ENCODE results near the gene CAMTA1. TPM values are rescaled to one million over a fixed set of nuclear protein-coding genes. Genes with fewer than 3 reads are reported as not detected.
"Not testable (repeated sequence)": the region's sequence is repeated elsewhere in the genome, so short reads cannot be mapped to it uniquely, and the experiment has no call there.

CAMTA1 gene
- total RNA-seq, 2 experiments from 2014 or later, result 39.3 to 48.8 TPM

DNA sequence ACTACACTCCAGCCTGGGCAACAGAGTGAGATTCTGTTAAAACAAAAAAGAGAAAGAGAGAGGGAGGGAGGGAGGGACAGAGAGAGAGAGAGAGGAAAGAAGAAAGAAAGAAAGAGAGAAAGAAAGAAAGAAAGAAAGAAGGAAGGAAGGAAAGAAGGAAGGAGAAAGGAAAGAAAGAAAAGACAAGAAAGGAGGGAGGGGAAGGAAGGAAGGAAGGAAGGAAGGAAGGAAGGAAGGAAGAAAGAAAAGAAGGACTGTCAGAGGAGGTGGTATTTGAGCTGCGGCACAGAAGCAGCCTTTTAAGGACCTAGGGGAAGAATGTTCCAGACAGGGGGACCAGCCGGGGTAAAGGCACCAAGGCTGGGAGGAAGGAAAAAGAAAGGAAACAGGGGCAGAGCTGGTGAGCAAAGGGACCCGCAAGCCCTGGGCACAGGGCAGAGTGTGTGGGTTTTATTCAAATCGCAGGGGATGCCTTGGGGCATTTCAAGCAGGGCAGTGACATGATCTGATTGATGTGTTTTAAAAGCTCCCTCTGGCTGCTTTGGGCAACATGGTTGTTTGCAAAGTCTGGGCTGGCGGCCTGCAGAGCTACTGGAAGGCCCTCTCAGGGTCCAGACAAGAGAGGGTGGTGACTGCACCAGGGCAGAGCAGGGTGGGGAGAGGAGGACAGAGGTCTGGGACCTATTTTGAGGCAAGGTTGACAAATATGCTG lies 808.9 kb downstream of the CAMTA1 start:
- DNase-seq, result no peak
- peak overlapping the region; percentile 28 for H3K27ac Mint-ChIP-seq
- ChIA-PET CTCF (no interaction called here), POLR2A (no interaction called here)
- H3K4me3 Mint-ChIP-seq, result no peak overlapping the region
- H3K36me3 Mint-ChIP-seq (ENCODE audit: low read depth), result no peaks in the 10 kb centered on the region
- H3K27me3 Mint-ChIP-seq, result no peaks in the 10 kb centered on the region
- H3K4me1 Mint-ChIP-seq, result no peaks in the 10 kb centered on the region
- H3K9me3 Mint-ChIP-seq, result peaks cover under 1% of the 10 kb centered on the region

DNA sequence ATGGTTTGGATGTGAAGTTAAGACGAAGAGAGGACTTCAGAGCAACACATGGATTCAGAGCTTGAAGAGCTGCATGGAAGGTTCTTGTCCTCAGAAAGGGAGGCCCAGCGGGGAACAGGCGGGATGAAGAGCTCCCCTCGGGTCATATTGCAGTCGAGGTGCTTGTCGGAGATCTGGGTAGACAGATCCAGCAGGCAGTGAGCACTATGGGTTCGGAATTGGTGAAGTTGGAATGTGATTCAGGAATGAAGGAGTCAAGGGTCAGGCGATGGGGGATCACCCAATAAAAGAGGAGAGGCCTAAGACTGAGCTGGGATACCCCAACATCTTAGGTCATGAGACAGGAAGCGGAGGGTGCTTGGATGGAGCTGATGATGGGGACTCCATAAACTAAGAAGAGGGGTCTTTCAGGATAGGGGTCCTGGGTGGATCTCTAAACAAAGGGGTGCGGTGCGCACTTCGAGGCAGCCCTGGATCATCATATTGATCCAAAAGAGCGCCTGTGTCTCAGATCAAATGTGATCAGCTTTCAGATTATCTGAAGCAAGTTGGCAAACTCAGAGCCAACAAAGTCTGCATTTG lies 809.6 kb downstream of the CAMTA1 start:
- H3K4me3 Mint-ChIP-seq, result no peak overlapping the region
- H3K27ac Mint-ChIP-seq, result no peak overlapping the region
- H3K9me3 Mint-ChIP-seq, result peaks cover 3% of the 10 kb centered on the region
- H3K36me3 Mint-ChIP-seq (ENCODE audit: low read depth), result no peaks in the 10 kb centered on the region
- ChIA-PET CTCF (no interaction called here), POLR2A (no interaction called here)
- no peaks in the 10 kb centered on the region for H3K4me1 Mint-ChIP-seq
- DNase-seq, result no peak
- no peaks in the 10 kb centered on the region for H3K27me3 Mint-ChIP-seq

DNA sequence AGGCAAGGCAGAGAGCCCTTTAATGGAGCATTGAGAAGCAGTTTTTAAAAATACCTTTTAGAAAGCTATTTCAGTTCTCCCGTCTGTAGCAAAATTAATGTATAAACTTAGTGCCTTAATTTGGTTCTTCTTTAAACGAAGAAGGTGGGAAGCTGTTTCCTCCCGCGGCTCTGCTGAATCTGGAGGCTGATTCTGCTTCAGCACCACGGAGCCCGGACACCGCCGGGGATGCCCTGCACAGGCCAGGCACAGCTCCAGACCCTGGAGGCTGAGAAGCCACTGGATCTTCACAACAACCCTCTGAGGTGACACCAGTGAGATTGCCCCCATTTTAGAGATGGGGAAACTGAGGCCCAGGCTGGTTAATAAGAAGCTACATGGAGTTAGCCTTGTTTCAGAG lies 810.1 kb downstream of the CAMTA1 start:
- Mint-ChIP-seq H3K4me1 (no peaks in the 10 kb centered on the region), H3K36me3 (ENCODE audit: low read depth) (no peaks in the 10 kb centered on the region), H3K27ac (no peak overlapping the region), H3K9me3 (peaks cover 3% of the 10 kb centered on the region), H3K4me3 (no peak overlapping the region), H3K27me3 (no peaks in the 10 kb centered on the region)
- DNase-seq, result no peak
- POLR2A ChIA-PET, result no interaction called here
- CTCF ChIA-PET, result no interaction called here

DNA sequence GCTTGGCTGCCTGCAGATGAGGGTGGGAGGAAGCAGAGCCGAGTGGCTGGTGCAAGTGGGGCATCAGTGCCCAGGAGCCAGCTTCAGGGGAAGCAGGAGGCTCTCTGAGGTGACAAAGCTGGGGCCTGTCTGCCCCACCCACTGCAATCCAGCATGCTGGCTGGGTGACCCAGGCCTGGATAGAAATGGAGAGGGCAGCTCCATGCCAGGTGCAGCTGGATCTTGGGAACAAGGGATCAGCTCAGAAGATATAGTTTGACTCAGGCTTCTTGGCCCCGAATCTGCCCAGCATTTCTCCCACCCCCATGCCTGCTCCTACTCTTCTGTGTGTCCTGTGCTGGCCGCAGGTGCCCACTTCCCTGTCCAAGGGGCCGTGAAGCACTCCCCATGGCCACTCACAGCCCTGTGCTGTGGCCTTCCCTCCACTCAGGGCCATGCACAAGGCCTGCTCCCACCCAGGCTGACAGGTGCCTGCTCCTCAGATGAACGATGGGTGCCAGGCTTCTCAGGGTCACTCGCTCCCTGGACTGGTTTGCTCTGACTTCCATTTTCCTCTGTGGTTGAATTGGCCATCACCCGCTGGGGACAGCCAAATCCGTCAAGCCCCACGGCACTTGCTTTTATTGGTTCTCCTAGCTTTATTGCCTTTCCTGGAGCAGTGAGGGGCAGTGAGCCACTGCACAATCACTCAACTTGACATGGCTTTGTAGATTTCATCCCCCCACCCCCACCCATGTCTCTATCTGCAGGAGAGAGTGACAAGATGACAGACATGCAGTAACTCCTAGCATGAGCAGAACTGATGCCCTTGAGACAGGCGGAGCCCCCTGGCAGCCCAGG lies 811.1 kb downstream of the CAMTA1 start:
- no peak overlapping the region for H3K4me3 Mint-ChIP-seq
- no peaks in the 10 kb centered on the region for H3K27me3 Mint-ChIP-seq
- no peak for DNase-seq
- no peaks in the 10 kb centered on the region for H3K36me3 Mint-ChIP-seq (ENCODE audit: low read depth)
- ChIA-PET POLR2A (no interaction called here), CTCF (no interaction called here)
- H3K4me1 Mint-ChIP-seq, result no peaks in the 10 kb centered on the region
- no peak overlapping the region for H3K27ac Mint-ChIP-seq
- peaks cover 3% of the 10 kb centered on the region for H3K9me3 Mint-ChIP-seq

DNA sequence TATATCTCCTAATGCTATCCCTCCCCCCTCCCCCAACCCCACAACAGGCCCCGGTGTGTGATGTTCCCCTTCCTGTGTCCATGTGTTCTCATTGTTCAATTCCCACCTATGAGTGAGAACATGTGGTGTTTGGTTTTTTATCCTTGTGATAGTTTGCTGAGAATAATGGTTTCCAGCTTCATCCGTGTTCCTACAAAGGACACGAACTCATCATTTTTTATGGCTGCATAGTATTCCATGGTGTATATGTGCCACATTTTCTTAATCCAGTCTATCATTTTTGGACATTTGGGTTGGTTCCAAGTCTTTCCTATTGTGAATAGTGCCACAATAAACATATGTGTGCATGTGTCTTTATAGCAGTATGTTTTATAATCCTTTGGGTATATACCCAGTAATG lies 812.8 kb downstream of the CAMTA1 start:
- H3K27me3 Mint-ChIP-seq; H3K27ac Mint-ChIP-seq; H3K9me3 Mint-ChIP-seq; POLR2A ChIA-PET; H3K4me3 Mint-ChIP-seq; H3K4me1 Mint-ChIP-seq; H3K36me3 Mint-ChIP-seq (ENCODE audit: low read depth); CTCF ChIA-PET; DNase-seq: not testable (repeated sequence)

DNA sequence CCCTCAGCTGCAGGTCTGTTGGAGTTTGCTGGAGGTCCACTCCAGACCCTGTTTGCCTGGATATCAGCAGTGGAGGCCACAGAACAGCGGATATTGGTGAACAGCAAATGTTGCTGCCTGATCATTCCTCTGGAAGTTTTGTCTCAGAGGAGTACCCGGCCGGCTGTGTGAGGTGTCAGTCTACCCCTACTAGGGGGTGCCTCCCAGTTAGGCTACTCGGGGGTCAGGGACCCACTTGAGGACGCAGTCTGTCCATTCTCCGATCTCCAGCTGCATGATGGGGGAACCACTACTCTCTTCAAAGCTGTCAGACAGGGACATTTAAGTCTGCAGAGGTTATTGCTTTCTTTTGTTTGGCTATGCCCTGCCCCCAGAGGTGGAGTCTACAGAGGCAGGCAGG lies 819.7 kb downstream of the CAMTA1 start:
- H3K36me3 Mint-ChIP-seq (ENCODE audit: low read depth); H3K27ac Mint-ChIP-seq; DNase-seq; H3K4me1 Mint-ChIP-seq; H3K4me3 Mint-ChIP-seq; H3K27me3 Mint-ChIP-seq; CTCF ChIA-PET; POLR2A ChIA-PET; H3K9me3 Mint-ChIP-seq: not testable (repeated sequence)

DNA sequence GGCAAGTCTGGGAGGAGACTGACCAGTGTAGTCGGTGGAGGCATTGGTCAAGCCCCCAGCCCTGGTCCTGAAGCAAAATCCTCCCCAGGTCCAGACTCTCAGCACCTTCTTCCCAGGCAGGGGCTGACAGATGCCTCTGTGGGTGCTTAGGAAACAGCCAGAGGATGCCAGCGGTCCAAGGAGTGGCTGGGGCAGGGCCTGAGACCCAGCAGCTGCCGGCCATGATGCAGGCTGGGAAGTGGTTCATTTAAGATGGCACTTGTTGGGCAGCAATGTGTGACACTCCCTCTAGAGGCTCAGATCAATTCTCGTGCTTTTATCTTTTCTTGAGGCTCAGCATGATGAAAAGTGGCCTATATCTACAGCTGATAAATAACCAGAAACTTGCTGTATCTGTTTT lies 820.8 kb downstream of the CAMTA1 start:
- H3K9me3 Mint-ChIP-seq, result no peaks in the 10 kb centered on the region
- ChIA-PET POLR2A (no interaction called here), CTCF (interaction anchor here (0.9 kb wide), 1 partner anchor 23 kb away, joined by 3 read pairs; no protein-coding TSS in a partner anchor)
- H3K4me1 Mint-ChIP-seq, result no peaks in the 10 kb centered on the region
- no peaks in the 10 kb centered on the region for H3K36me3 Mint-ChIP-seq (ENCODE audit: low read depth)
- H3K27me3 Mint-ChIP-seq, result peaks cover 2% of the 10 kb centered on the region
- DNase-seq, result no peak
- H3K4me3 Mint-ChIP-seq, result no peak overlapping the region
- no peak overlapping the region for H3K27ac Mint-ChIP-seq

DNA sequence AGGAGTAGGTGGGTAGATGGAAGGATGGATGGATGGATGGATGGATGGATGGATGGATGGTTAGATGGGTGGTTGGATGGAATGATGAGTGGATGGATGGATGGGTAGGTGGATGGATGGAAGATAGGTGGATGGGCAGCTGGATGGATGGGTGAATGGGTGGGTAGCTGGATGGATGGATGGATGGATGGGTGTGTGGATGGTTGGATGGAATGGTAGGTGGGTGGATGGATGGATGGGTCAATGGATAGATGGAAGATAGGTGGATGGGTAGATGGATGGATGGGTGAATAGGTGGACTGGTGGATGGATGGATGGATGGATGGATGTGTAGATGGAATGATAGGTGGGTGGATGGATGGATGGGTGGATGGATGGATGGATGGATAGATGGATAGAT lies 821.8 kb downstream of the CAMTA1 start:
- DNase-seq, result no peak
- peaks cover 2% of the 10 kb centered on the region for H3K27me3 Mint-ChIP-seq
- H3K36me3 Mint-ChIP-seq (ENCODE audit: low read depth), result no peaks in the 10 kb centered on the region
- no peaks in the 10 kb centered on the region for H3K9me3 Mint-ChIP-seq
- ChIA-PET CTCF (no interaction called here), POLR2A (no interaction called here)
- no peak overlapping the region for H3K4me3 Mint-ChIP-seq
- H3K4me1 Mint-ChIP-seq, result no peaks in the 10 kb centered on the region
- H3K27ac Mint-ChIP-seq, result no peak overlapping the region

DNA sequence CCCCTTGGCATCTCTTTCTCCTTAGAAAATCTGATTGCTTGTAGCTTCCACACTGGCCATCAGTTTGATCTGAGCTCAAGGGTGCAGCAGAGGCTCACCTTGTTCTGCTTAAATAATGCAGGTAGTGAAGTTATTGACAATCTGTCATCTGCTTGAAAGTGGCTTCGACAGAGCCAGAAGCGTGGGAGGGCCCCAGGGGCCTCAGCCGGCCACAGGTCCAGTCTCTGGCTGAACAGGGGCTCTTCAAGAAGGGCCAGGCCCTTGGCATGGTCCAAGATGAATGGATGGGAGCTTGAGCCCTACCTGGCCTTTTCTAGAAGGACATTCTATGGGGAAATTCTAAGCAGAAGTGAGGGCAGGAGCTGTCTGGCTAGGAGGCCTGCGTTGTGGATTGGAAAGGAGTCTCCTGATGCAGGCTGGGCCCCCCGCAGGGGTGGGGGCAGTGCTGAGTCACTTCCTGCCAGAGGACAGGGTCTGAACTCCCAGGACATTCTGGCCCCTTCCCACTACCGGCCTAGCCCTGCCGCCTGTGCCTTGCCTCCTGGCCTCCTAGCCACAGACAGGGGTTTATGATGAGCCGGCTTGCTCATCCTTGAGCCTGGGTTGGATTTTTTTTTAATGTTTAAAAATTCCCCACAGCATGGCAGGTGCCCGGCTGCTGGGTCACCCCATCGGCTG lies 823.5 kb downstream of the CAMTA1 start:
- POLR2A ChIA-PET, result no interaction called here
- Mint-ChIP-seq H3K36me3 (ENCODE audit: low read depth) (no peaks in the 10 kb centered on the region), H3K9me3 (no peaks in the 10 kb centered on the region)

DNA sequence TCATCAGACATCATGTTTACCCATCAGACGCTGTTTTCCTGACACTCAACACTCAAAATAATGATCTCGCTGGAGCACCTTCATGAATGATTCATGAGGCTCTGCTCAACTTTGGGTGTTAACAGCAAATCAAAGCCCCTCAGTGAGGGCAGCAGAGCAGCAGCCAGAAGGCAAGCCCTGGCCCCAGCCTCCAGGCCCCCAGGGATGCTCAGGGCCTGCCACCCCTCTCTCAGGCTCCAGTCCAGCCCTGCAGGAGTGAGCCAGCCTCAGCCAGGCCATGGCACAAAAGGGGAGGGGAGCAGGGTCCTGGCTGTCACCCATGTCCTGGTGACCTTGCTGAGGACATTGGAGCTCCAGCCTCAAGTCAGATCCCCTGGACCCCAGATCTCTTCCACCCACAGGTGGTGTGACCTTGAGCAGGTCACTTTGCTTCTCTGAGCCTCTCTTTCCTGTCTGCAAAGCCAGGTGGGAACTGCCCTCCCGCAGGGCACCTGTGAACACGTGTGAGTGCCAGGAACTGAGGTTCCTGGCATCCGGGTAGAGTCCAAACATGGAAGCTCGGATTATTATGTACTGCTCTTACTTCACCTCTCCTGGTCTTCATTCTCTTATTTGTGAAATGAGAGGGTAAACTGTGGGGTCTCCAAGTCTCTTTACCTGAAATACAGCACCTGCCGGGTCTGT lies 824.2 kb downstream of the CAMTA1 start:
- no peak overlapping the region for H3K4me3 Mint-ChIP-seq
- no peaks in the 10 kb centered on the region for H3K9me3 Mint-ChIP-seq
- no peaks in the 10 kb centered on the region for H3K36me3 Mint-ChIP-seq (ENCODE audit: low read depth)
- H3K27me3 Mint-ChIP-seq, result no peaks in the 10 kb centered on the region
- H3K4me1 Mint-ChIP-seq, result no peaks in the 10 kb centered on the region
- ChIA-PET CTCF (no interaction called here), POLR2A (no interaction called here)
- no peak overlapping the region for H3K27ac Mint-ChIP-seq
- DNase-seq, result no peak

More for the DNA sequence above, 823.5 kb downstream of the CAMTA1 start:
- CTCF ChIA-PET, result no interaction called here
- no peak for DNase-seq
- no peak overlapping the region for H3K27ac Mint-ChIP-seq
- no peaks in the 10 kb centered on the region for H3K27me3 Mint-ChIP-seq
- no peak overlapping the region for H3K4me3 Mint-ChIP-seq
- H3K4me1 Mint-ChIP-seq, result no peaks in the 10 kb centered on the region

DNA sequence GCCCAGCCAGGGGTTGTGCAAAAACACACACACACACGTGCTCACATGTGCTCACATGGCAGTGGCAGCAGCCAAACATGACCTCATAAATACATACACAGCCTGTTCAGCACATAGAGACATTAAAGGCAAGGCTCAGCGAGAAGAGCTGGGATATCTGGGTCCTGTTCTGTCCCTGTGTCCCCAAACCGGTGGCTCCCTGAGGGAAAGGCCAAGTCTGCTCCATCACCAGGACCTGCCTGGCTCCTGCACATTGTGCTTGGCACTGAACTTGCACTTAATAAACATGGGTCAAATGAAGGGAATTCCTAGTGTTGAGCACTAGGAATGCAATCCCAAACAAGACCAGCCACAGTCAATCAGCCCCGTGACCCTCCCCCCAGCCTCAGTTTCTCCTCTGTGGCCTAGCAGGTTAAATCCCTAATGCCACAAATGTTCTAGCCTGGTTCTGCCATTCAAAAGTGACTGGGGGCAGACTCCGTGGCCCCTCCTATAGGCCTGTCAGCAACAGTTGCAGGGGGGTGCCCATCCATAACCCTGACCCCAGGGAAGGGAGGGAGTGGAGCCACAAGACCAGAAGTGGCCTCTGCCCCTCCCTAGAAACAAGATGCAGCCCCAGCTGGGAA lies 825.0 kb downstream of the CAMTA1 start:
- ChIA-PET CTCF (no interaction called here), POLR2A (no interaction called here)
- no peaks in the 10 kb centered on the region for H3K27me3 Mint-ChIP-seq
- no peak overlapping the region for H3K4me3 Mint-ChIP-seq
- no peaks in the 10 kb centered on the region for H3K4me1 Mint-ChIP-seq
- no peaks in the 10 kb centered on the region for H3K9me3 Mint-ChIP-seq
- no peak for DNase-seq
- no peak overlapping the region for H3K27ac Mint-ChIP-seq
- H3K36me3 Mint-ChIP-seq (ENCODE audit: low read depth), result no peaks in the 10 kb centered on the region

DNA sequence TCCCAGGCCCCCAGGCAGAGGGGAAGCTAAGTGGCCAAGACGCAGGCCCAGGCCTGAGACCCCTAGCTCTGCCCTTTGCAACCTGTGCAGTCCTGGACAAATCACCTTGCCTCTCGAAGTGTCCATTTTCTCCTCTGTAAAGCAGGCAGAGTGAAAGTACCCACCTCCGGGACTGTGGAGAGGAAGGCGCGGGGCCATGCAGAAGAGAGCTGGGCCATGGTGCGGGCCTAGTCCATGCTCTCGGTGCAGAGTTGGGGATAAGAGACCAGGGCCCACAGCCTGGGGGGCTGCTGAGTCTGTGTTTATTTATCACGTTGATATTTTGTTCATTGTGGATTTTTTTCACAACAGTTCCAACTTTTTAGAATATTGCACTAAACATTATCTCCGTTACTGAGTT lies 825.7 kb downstream of the CAMTA1 start:
- no peak for DNase-seq
- Mint-ChIP-seq H3K4me1 (no peaks in the 10 kb centered on the region), H3K27me3 (no peaks in the 10 kb centered on the region), H3K4me3 (no peak overlapping the region), H3K9me3 (no peaks in the 10 kb centered on the region), H3K27ac (no peak overlapping the region), H3K36me3 (ENCODE audit: low read depth) (no peaks in the 10 kb centered on the region)
- ChIA-PET POLR2A (no interaction called here), CTCF (no interaction called here)
